ENCODE results near the gene RAET1L.

DNA sequence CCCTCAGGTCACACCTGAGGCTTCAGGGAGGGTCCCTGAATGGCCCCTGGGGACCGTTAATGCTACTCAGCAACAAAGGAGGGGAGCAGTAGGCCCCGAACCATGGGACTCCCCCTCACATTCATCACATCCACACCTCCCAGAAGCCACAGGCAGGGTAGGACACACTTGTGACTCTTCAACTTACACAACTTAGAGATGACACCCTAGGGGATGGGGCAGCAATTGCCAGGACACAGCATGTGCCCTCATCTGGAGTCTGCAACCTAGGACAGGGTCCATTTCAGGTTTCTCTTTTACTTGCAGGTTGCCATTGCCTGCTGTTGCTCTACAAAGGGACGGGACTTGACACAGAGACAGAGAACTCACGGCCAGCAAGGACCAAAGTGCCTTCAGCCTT is 42.8 kb upstream of the RAET1L start:
- TF ChIP-seq POLR2A (IDR thresholded peaks at IDR 0.05) (no peak), POLR2AphosphoS5 (IDR thresholded peaks at IDR 0.05) (no peak)

Measured in breast epithelium (tissue), 3 donors.